Caco-2 (cell line): ENCODE measurements around the gene SF3B2. TPM values are rescaled to one million over a fixed set of nuclear protein-coding genes. Genes with fewer than 3 reads are reported as not detected.

Source experiments
- BruUV-seq: library from RNA; stranded (reverse); fragments of 400-500 nt; replicated peaks from 2 replicates; lab custom pipeline; 2021; lab: Mats Ljungman, UMichigan
- CTCF ChIA-PET: fragments of 300-600 bp; sonication (Branson Sonifier 250); formaldehyde crosslinking; loops from one replicate; lab custom pipeline; 2022; ENCODE audit warnings: antibody characterized with exemption; lab: Charles Lee
- POLR2A ChIA-PET: fragments of 300-600 bp; sonication (Branson Sonifier 250); formaldehyde crosslinking; loops from one replicate; lab custom pipeline; 2022; ENCODE audit warnings: antibody characterized with exemption; lab: Charles Lee
- DNase-seq, 2 experiments: peaks; one replicate each; pipeline versions ENCODE4 v3.0.0 to v3.0.0-alpha.2; 2020 to 2022
- H3K27me3 ChIP-seq: replicated peaks from 2 replicates; pipeline ENCODE4 v1.6.0; 2011; ENCODE audit warnings: low read length; ENCODE audit not compliant: control insufficient read depth, insufficient read depth
- H3K36me3 ChIP-seq: 2 replicates; pipeline ENCODE4 v1.5.1; 2011; ENCODE audit warnings: low read length; ENCODE audit not compliant: control insufficient read depth, insufficient read depth
- H3K4me1 ChIP-seq: fragments of 250-450 bp; sonication (Bioruptor Pico); 2 replicates; pipeline ENCODE4 v1.5.1; 2020; ENCODE audit warnings: mild to moderate bottlenecking
- H3K4me3 ChIP-seq: 2 replicates; pipeline ENCODE4 v1.5.1; 2011; ENCODE audit warnings: low read depth, mild to moderate bottlenecking, control low read depth, low read length
- H3K9me3 ChIP-seq: fragments of 250-450 bp; sonication (Bioruptor Pico); 2 replicates; pipeline ENCODE4 v1.5.1; 2020; ENCODE audit warnings: mild to moderate bottlenecking, moderate library complexity
- H3K27ac Mint-ChIP-seq: one replicate; pipeline ENCODE4 v1.8.0; 2022; ENCODE audit warnings: mixed read lengths; ENCODE audit not compliant: unreplicated experiment
- H3K27me3 Mint-ChIP-seq: one replicate; pipeline ENCODE4 v1.8.0; 2022; ENCODE audit warnings: mixed read lengths; ENCODE audit not compliant: insufficient read depth, unreplicated experiment
- H3K36me3 Mint-ChIP-seq: one replicate; pipeline ENCODE4 v1.8.0; 2022; ENCODE audit warnings: mild to moderate bottlenecking, mixed read lengths; ENCODE audit not compliant: insufficient read depth, unreplicated experiment
- H3K4me1 Mint-ChIP-seq: one replicate; pipeline ENCODE4 v1.8.0; 2022; ENCODE audit warnings: low read depth, mixed read lengths; ENCODE audit not compliant: unreplicated experiment
- H3K4me3 Mint-ChIP-seq: one replicate; pipeline ENCODE4 v1.8.0; 2022; ENCODE audit warnings: mild to moderate bottlenecking, moderate library complexity, mixed read lengths; ENCODE audit not compliant: unreplicated experiment
- H3K9me3 Mint-ChIP-seq: one replicate; pipeline ENCODE4 v1.8.0; 2022; ENCODE audit warnings: mixed read lengths; ENCODE audit not compliant: unreplicated experiment
- intact Hi-C: fragments of 100-400 bp; cut with micrococcal nuclease; formaldehyde crosslinking; loops from one replicate; pipeline ENCODE4 v1.10.0; 2022; ENCODE audit not compliant: unreplicated experiment
- total RNA-seq: library from RNA; stranded (reverse); gene quantifications from 2 replicates; pipeline ENCODE4 v1.2.3, GENCODE V29; 2022
- TF ChIP-seq, protein P1 (sequence below), 2 experiments: fragments of 200-600 bp in 1 of 2; IDR thresholded peaks; 1 replicate in 1 of 2; 2 replicates in 1 of 2; pipeline versions ENCODE4 v1.5.1 to v1.8.0; 2011 to 2022; ENCODE audit warnings: antibody characterized with exemption in 1 of 2, control low read depth in 1 of 2, inconsistent platforms in 1 of 2, low read depth in 1 of 2, low read length in 1 of 2, mild to moderate bottlenecking in 1 of 2, moderate library complexity in 1 of 2; ENCODE audit not compliant: insufficient read depth in 1 of 2, severe bottlenecking in 1 of 2, unreplicated experiment in 1 of 2

SF3B2 gene
- total RNA-seq, 1 experiment from 2014 or later, result 224 TPM

DNA sequence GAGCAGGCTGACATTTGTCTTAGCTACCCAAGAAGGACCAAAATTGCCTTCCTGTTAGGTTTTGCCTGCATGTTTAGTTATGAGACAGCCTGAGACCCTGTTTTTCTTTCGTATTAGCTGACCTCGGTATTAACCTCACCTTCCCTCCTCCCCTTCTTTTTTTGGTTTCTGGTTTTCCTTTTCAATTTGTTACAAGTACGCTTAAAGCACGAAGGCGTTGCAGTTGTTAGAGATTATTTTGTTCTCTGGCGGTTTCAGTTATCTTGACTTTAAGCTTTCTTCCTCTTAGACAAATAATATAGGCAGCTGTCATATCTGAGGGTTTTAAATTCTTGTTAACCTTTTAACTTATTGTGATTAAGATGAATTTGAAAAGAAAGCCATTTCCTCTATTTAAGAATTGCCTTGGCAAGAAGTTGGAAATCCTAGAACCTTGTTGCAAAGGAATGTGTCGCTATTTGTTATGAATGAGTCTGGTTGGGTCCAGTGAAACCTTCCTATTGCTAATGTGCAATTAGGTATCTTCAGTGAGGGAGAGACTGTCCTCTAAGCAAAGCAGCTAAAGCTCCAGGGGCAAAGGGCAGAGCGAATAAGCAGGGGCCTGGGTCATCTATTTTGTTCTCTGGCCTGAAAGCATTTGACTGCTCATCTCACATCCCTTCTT is 63.6 kb downstream of the SF3B2 start:
- Mint-ChIP-seq H3K4me1 (peaks cover 63% of the 10 kb centered on the region), H3K36me3 (peaks cover 6% of the 10 kb centered on the region), H3K4me3 (peak overlapping the region; percentile 55), H3K9me3 (no peaks in the 10 kb centered on the region), H3K27me3 (no peaks in the 10 kb centered on the region), H3K27ac (peak overlapping the region; percentile 74)
- Histone ChIP-seq H3K4me3 (0 out of 2 replicates have a peak overlapping the region, but pooled peaks have one; percentile 2), H3K27me3 (no peaks in the 10 kb centered on the region), H3K9me3 (no peaks in the 10 kb centered on the region), H3K36me3 (no peaks in the 10 kb centered on the region; the same call in 1 of the 2 replicates), H3K4me1 (peaks cover 90% of the 10 kb centered on the region)
- DNase-seq, result peak in 1 of 2 experiments; percentile 38
- intact Hi-C loops, result no loop called here
- TF ChIP-seq, protein P1, sequence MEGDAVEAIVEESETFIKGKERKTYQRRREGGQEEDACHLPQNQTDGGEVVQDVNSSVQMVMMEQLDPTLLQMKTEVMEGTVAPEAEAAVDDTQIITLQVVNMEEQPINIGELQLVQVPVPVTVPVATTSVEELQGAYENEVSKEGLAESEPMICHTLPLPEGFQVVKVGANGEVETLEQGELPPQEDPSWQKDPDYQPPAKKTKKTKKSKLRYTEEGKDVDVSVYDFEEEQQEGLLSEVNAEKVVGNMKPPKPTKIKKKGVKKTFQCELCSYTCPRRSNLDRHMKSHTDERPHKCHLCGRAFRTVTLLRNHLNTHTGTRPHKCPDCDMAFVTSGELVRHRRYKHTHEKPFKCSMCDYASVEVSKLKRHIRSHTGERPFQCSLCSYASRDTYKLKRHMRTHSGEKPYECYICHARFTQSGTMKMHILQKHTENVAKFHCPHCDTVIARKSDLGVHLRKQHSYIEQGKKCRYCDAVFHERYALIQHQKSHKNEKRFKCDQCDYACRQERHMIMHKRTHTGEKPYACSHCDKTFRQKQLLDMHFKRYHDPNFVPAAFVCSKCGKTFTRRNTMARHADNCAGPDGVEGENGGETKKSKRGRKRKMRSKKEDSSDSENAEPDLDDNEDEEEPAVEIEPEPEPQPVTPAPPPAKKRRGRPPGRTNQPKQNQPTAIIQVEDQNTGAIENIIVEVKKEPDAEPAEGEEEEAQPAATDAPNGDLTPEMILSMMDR (IDR thresholded peaks at IDR 0.05; ENCODE audit: insufficient read depth in 1 of 2, low read depth in 1 of 2, low read length in 1 of 2, severe bottlenecking in 1 of 2, unreplicated experiment in 1 of 2), result no peak
- ChIA-PET POLR2A (interaction anchor here (1.1 to 1.2 kb wide), 2 partner anchors 113 to 256 kb away, joined by 3 read pairs; no protein-coding TSS in a partner anchor), CTCF (interaction anchor here (0.6 to 1.0 kb wide), 2 partner anchors 46 to 418 kb away, joined by 3 read pairs; no protein-coding TSS in a partner anchor)
- BruUV-seq, result no TSS peak

- ChIA-PET CTCF (interaction anchor here (1.0 kb wide), 1 partner anchor 419 kb away, joined by 3 read pairs; no protein-coding TSS in a partner anchor), POLR2A (interaction anchor here (1.2 kb wide), 1 partner anchor 257 kb away, joined by 3 read pairs; no protein-coding TSS in a partner anchor)
- TF ChIP-seq, protein P1 (IDR thresholded peaks at IDR 0.05; ENCODE audit: insufficient read depth in 1 of 2, low read depth in 1 of 2, low read length in 1 of 2, severe bottlenecking in 1 of 2, unreplicated experiment in 1 of 2), result no peak
- no peaks in the 10 kb centered on the region for H3K27me3 ChIP-seq
- Mint-ChIP-seq H3K4me3 (no peak overlapping the region), H3K27me3 (no peaks in the 10 kb centered on the region), H3K27ac (peak overlapping the region; percentile 74), H3K4me1 (peaks cover 65% of the 10 kb centered on the region), H3K36me3 (peaks cover 6% of the 10 kb centered on the region), H3K9me3 (no peaks in the 10 kb centered on the region)
- no TSS peak for BruUV-seq
- DNase-seq, result no peak
- intact Hi-C loops, result no loop called here
- H3K4me3 ChIP-seq, result no peak overlapping the region
- peaks cover 93% of the 10 kb centered on the region for H3K4me1 ChIP-seq
- H3K9me3 ChIP-seq, result no peaks in the 10 kb centered on the region
- no peaks in the 10 kb centered on the region; the same call in 1 of the 2 replicates for H3K36me3 ChIP-seq
These were observed 64.6 kb downstream of the SF3B2 start for GRCh38 chr11:66116576-66117361.

DNA sequence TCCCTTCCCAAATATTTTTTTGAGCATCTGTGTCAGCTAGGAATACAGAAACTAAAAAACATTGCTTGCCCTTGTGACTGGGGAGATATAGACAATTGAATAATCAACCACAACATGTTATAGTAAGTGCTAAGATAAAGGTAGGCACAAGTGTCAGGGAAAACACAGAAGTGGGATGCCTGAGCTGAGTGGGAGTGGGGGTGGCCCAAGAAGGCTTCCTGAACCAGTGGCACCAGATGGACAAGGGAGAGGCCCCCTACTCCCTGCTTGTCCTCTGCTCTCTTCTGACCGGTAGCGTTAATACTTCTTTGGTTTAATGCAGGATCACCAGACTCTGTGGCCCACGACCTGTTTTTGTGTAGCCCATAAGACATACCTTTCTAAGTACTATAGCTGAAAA is 66.7 kb downstream of the SF3B2 start:
- peak overlapping the region; percentile 74 for H3K27ac Mint-ChIP-seq

More for the DNA sequence above, 66.7 kb downstream of the SF3B2 start:
- no peak for DNase-seq
- Mint-ChIP-seq H3K9me3 (no peaks in the 10 kb centered on the region), H3K4me3 (peak overlapping the region; percentile 50), H3K4me1 (peaks cover 48% of the 10 kb centered on the region), H3K27me3 (no peaks in the 10 kb centered on the region), H3K36me3 (peaks cover 6% of the 10 kb centered on the region)
- TSS peak; percentile 94 for BruUV-seq
- intact Hi-C loops, result loop anchor here (1.0 to 2.0 kb wide), 3 partner anchors 14 to 48 kb away; no protein-coding TSS in a partner anchor
- Histone ChIP-seq H3K36me3 (no peaks in the 10 kb centered on the region; the same call in 1 of the 2 replicates), H3K4me3 (no peak overlapping the region), H3K27me3 (no peaks in the 10 kb centered on the region), H3K4me1 (peaks cover 79% of the 10 kb centered on the region), H3K9me3 (no peaks in the 10 kb centered on the region)
- TF ChIP-seq, protein P1 (IDR thresholded peaks at IDR 0.05; ENCODE audit: insufficient read depth in 1 of 2, low read depth in 1 of 2, low read length in 1 of 2, severe bottlenecking in 1 of 2, unreplicated experiment in 1 of 2), result no peak
- ChIA-PET CTCF (interaction anchor here (0.6 to 1.6 kb wide), 3 partner anchors 48 to 231 kb away, joined by 3 to 6 read pairs (median 5); partner anchors contain the start of gene FIBP), POLR2A (interaction anchor here (0.6 to 1.0 kb wide), 4 partner anchors 15 to 170 kb away, joined by 3 to 6 read pairs (median 4); partner anchors contain the start of gene YIF1A)
